ENCODE results near the gene PCDHGA7. TPM values are rescaled to one million over a fixed set of nuclear protein-coding genes. Genes with fewer than 3 reads are reported as not detected.
"Not testable (repeated sequence)": the region's sequence is repeated elsewhere in the genome, so short reads cannot be mapped to it uniquely, and the experiment has no call there.

PCDHGA7 gene
- total and polyA plus RNA-seq, 5 donors from 2014 or later = 0.09 TPM; not detected in 4

- H3K4me3 Mint-ChIP-seq = peak within 1 kb of the TSS in 3 of 4 donors; percentile 31 to 58 (median 50)
- not testable (repeated sequence) for H3K27ac Mint-ChIP-seq; H3K4me1 Mint-ChIP-seq; H3K27ac ChIP-seq (ENCODE audit: insufficient read depth, low read length, poor library complexity, severe bottlenecking); H3K36me3 ChIP-seq (ENCODE audit: control insufficient read depth, insufficient read depth, low read length); H3K4me1 ChIP-seq (ENCODE audit: control insufficient read depth, insufficient read depth, low read length, poor library complexity, severe bottlenecking); H3K4me3 ChIP-seq (ENCODE audit: low read depth, low read length)
- H3K36me3 Mint-ChIP-seq = peaks cover 12% of the 10 kb centered on the region
- H3K27me3 Mint-ChIP-seq = peaks cover 81% of the 10 kb centered on the region
- DNase-seq (peak in 1 of 3 donors; percentile 32), ATAC-seq (ENCODE audit: low read depth in 2 of 2) (peak in 1 of 2 donors; percentile 24)
- Histone ChIP-seq H3K27me3 (ENCODE audit: control insufficient read depth, insufficient read depth, low read length) (peaks cover 39% of the 10 kb centered on the region), H3K9me3 (ENCODE audit: control insufficient read depth in 2 of 2, low read length in 2 of 2) (peaks cover 21 to 39% of the 10 kb centered on the region in 2 experiments)
- peaks cover 0 to 40% (median 13%) of the 10 kb centered on the region in 7 donors for H3K9me3 Mint-ChIP-seq
Observed at GRCh38 chr5:141407790-141408505, 25.4 kb downstream of the PCDHGA7 start, which contains the start of gene PCDHGB6. Gene PCDHGB6, plus strand, starts transcription at chr5:141408021. Its CDS starts 182 bp downstream, at chr5:141408203.

DNA sequence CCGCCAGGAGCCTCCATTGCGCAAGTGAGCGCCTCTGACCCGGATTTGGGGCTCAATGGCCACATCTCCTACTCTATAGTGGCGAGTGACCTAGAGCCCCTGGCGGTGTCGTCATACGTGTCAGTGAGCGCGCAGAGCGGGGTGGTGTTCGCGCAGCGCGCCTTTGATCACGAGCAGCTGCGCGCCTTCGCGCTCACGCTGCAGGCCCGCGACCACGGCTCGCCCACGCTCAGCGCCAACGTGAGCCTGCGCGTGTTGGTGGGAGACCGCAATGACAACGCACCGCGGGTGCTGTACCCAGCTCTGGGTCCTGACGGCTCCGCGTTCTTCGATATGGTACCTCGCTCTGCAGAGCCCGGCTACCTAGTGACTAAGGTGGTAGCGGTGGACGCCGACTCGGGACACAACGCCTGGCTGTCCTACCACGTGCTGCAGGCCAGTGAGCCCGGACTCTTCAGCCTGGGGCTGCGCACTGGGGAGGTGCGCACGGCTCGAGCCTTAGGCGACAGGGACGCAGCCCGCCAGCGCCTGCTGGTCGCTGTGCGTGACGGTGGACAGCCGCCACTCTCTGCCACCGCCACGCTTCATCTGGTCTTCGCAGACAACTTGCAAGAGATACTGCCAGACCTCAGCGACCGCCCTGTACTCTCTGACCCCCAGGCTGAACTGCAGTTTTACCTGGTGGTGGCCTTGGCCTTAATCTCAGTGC is 27.2 kb downstream of the PCDHGA7 start:
- H3K36me3 Mint-ChIP-seq = peaks cover 17% of the 10 kb centered on the region
- peaks cover 83% of the 10 kb centered on the region for H3K27me3 Mint-ChIP-seq
- H3K4me3 Mint-ChIP-seq = peak overlapping the region in 1 of 4 donors; percentile 35
- Histone ChIP-seq H3K36me3 (ENCODE audit: control insufficient read depth, insufficient read depth, low read length) (no peaks in the 10 kb centered on the region), H3K9me3 (ENCODE audit: control insufficient read depth in 2 of 2, low read length in 2 of 2) (peaks cover 21 to 37% of the 10 kb centered on the region in 2 experiments), H3K4me3 (ENCODE audit: low read depth, low read length) (no peak overlapping the region), H3K27ac (ENCODE audit: insufficient read depth, low read length, poor library complexity, severe bottlenecking) (no peak overlapping the region), H3K4me1 (ENCODE audit: control insufficient read depth, insufficient read depth, low read length, poor library complexity, severe bottlenecking) (peaks cover 12% of the 10 kb centered on the region), H3K27me3 (ENCODE audit: control insufficient read depth, insufficient read depth, low read length) (peaks cover 52% of the 10 kb centered on the region)
- DNase-seq = no peak
- H3K27ac Mint-ChIP-seq = no peak overlapping the region
- H3K9me3 Mint-ChIP-seq = peaks cover 0 to 44% (median 13%) of the 10 kb centered on the region in 7 donors
- ATAC-seq (ENCODE audit: low read depth in 2 of 2) = no peak
- peaks cover 0 to 21% (median 16%) of the 10 kb centered on the region in 4 donors for H3K4me1 Mint-ChIP-seq

DNA sequence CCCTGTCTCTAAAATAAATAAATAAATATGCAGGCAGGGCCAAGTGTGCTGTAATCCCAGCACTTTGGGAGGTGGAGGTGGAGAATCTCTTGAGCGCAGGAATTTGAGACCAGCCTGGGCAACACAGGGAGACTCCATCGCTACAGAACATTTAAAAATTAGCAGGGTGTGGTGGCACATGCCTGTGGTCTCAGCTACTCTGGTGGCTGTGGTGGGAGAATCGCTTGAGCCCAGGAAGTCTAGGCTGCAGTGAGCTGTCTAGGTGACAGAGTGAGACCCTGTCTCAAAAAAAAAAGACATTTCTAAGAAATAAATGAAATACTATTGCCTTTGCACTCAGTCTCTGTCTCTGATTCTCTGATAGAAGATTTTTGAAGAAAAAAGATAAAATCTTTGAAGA is 29.0 kb downstream of the PCDHGA7 start:
- H3K27me3 Mint-ChIP-seq = peaks cover 80% of the 10 kb centered on the region
- H3K36me3 Mint-ChIP-seq = peaks cover 17% of the 10 kb centered on the region
- Histone ChIP-seq H3K4me1 (ENCODE audit: control insufficient read depth, insufficient read depth, low read length, poor library complexity, severe bottlenecking) (peaks cover 12% of the 10 kb centered on the region), H3K9me3 (ENCODE audit: control insufficient read depth in 2 of 2, low read length in 2 of 2) (peaks cover 17 to 44% of the 10 kb centered on the region in 2 experiments), H3K36me3 (ENCODE audit: control insufficient read depth, insufficient read depth, low read length) (no peaks in the 10 kb centered on the region), H3K4me3 (ENCODE audit: low read depth, low read length) (no peak overlapping the region), H3K27me3 (ENCODE audit: control insufficient read depth, insufficient read depth, low read length) (peaks cover 53% of the 10 kb centered on the region), H3K27ac (ENCODE audit: insufficient read depth, low read length, poor library complexity, severe bottlenecking) (no peak overlapping the region)
- DNase-seq (no peak), ATAC-seq (ENCODE audit: low read depth in 2 of 2) (no peak)
- H3K4me3 Mint-ChIP-seq = no peak overlapping the region
- peaks cover 0 to 44% (median 15%) of the 10 kb centered on the region in 7 donors for H3K9me3 Mint-ChIP-seq
- H3K4me1 Mint-ChIP-seq = peaks cover 0 to 21% (median 16%) of the 10 kb centered on the region in 4 donors
- no peak overlapping the region for H3K27ac Mint-ChIP-seq

- Histone ChIP-seq H3K27ac (ENCODE audit: insufficient read depth, low read length, poor library complexity, severe bottlenecking) (no peak within 1 kb of the TSS), H3K4me1 (ENCODE audit: control insufficient read depth, insufficient read depth, low read length, poor library complexity, severe bottlenecking) (peaks cover 18% of the 10 kb centered on the region), H3K36me3 (ENCODE audit: control insufficient read depth, insufficient read depth, low read length) (no peaks in the 10 kb centered on the region), H3K9me3 (ENCODE audit: control insufficient read depth in 2 of 2, low read length in 2 of 2) (peaks cover 12 to 36% of the 10 kb centered on the region in 2 experiments), H3K4me3 (ENCODE audit: low read depth, low read length) (peak within 1 kb of the TSS; percentile 75), H3K27me3 (ENCODE audit: control insufficient read depth, insufficient read depth, low read length) (peaks cover 52% of the 10 kb centered on the region)
- peak in 2 of 3 donors; percentile 43 to 69 for DNase-seq
- Mint-ChIP-seq H3K27me3 (peaks cover 79% of the 10 kb centered on the region), H3K4me3 (peak within 1 kb of the TSS; percentile 85 to 93 (median 87)), H3K4me1 (peaks cover 0 to 24% (median 17%) of the 10 kb centered on the region in 4 donors), H3K27ac (peak within 1 kb of the TSS in 1 of 3 donors; percentile 86), H3K9me3 (peaks cover 0 to 39% (median 15%) of the 10 kb centered on the region in 7 donors), H3K36me3 (peaks cover 15% of the 10 kb centered on the region)
- ATAC-seq (ENCODE audit: low read depth in 2 of 2) = peak; percentile 64 to 68
Observed at GRCh38 chr5:141412854-141413539, 30.5 kb downstream of the PCDHGA7 start, which contains the start of gene PCDHGA10. Gene PCDHGA10, plus strand, starts transcription at chr5:141412987. Its CDS starts 189 bp downstream, at chr5:141413176.

DNA sequence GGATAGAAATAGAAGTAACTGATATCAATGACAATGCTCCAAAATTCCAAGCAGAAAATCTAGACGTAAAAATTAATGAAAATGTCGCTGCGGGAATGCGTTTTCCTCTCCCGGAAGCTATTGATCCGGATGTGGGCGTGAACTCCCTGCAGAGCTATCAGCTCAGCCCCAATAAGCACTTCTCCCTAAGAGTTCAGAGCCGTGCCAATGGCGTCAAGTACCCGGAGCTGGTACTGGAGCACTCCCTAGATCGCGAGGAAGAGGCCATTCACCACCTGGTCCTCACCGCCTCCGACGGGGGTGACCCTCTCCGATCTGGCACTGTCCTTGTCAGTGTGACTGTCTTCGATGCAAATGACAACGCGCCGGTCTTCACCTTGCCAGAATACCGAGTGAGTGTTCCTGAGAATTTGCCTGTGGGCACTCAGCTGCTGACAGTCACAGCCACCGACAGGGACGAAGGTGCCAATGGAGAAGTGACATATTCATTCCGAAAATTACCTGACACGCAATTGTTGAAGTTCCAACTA is 31.1 kb downstream of the PCDHGA7 start:
- Histone ChIP-seq H3K27me3 (ENCODE audit: control insufficient read depth, insufficient read depth, low read length) (peaks cover 57% of the 10 kb centered on the region), H3K4me3 (ENCODE audit: low read depth, low read length) (peak overlapping the region; percentile 75), H3K27ac (ENCODE audit: insufficient read depth, low read length, poor library complexity, severe bottlenecking) (no peak overlapping the region), H3K36me3 (ENCODE audit: control insufficient read depth, insufficient read depth, low read length) (no peaks in the 10 kb centered on the region), H3K9me3 (ENCODE audit: control insufficient read depth in 2 of 2, low read length in 2 of 2) (peaks cover 16 to 36% of the 10 kb centered on the region in 2 experiments), H3K4me1 (ENCODE audit: control insufficient read depth, insufficient read depth, low read length, poor library complexity, severe bottlenecking) (peaks cover 18% of the 10 kb centered on the region)
- ATAC-seq (ENCODE audit: low read depth in 2 of 2) (no peak), DNase-seq (no peak)
- peak overlapping the region in 1 of 3 donors; percentile 80 for H3K27ac Mint-ChIP-seq
- H3K4me3 Mint-ChIP-seq = peak overlapping the region; percentile 85 to 93 (median 87)
- peaks cover 19% of the 10 kb centered on the region for H3K36me3 Mint-ChIP-seq
- peaks cover 0 to 40% (median 20%) of the 10 kb centered on the region in 7 donors for H3K9me3 Mint-ChIP-seq
- peaks cover 0 to 26% (median 17%) of the 10 kb centered on the region in 4 donors for H3K4me1 Mint-ChIP-seq
- peaks cover 76% of the 10 kb centered on the region for H3K27me3 Mint-ChIP-seq

DNA sequence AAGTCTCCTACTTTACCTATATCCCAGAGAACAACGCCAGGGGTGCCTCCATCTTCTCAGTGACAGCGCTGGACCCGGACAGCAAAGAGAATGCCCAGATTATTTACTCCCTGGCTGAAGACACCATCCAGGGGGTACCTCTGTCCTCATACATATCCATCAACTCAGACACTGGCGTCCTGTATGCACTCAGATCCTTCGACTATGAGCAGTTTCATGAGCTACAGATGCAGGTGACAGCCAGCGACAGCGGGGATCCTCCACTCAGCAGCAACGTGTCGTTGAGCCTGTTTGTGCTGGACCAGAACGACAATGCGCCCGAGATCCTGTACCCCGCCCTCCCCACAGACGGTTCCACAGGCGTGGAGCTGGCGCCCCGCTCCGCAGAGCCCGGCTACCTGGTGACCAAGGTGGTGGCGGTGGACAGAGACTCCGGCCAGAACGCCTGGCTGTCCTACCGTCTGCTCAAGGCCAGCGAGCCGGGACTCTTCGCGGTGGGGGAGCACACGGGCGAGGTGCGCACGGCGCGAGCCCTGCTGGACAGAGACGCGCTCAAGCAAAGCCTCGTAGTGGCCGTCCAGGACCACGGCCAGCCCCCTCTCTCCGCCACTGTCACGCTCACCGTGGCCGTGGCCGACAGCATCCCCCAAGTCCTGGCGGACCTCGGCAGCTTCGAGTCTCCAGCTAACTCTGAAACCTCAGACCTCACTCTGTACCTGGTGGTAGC is 32.2 kb downstream of the PCDHGA7 start:
- H3K4me3 Mint-ChIP-seq = peak overlapping the region; percentile 51 to 87 (median 62)
- peaks cover 14 to 36% of the 10 kb centered on the region in 2 experiments for H3K9me3 ChIP-seq (ENCODE audit: control insufficient read depth in 2 of 2, low read length in 2 of 2)
- not testable (repeated sequence) for H3K27ac Mint-ChIP-seq

More for the DNA sequence above, 32.2 kb downstream of the PCDHGA7 start:
- not testable (repeated sequence) for DNase-seq; H3K4me3 ChIP-seq (ENCODE audit: low read depth, low read length); ATAC-seq (ENCODE audit: low read depth in 2 of 2); H3K36me3 ChIP-seq (ENCODE audit: control insufficient read depth, insufficient read depth, low read length); H3K27ac ChIP-seq (ENCODE audit: insufficient read depth, low read length, poor library complexity, severe bottlenecking)
- peaks cover 0 to 37% (median 17%) of the 10 kb centered on the region in 7 donors for H3K9me3 Mint-ChIP-seq
- peaks cover 18% of the 10 kb centered on the region for H3K36me3 Mint-ChIP-seq
- peaks cover 73% of the 10 kb centered on the region for H3K27me3 Mint-ChIP-seq
- H3K4me1 ChIP-seq (ENCODE audit: control insufficient read depth, insufficient read depth, low read length, poor library complexity, severe bottlenecking) = peaks cover 18% of the 10 kb centered on the region
- H3K4me1 Mint-ChIP-seq = peaks cover 0 to 26% (median 16%) of the 10 kb centered on the region in 4 donors
- peaks cover 56% of the 10 kb centered on the region for H3K27me3 ChIP-seq (ENCODE audit: control insufficient read depth, insufficient read depth, low read length)
